GM23248 (cell line): ENCODE data around the gene CTNND2. TPM values are rescaled to one million over a fixed set of nuclear protein-coding genes. Genes with fewer than 3 reads are reported as not detected.
A peak's percentile ranks its signal among the peaks of the same experiment; 100 is the strongest.

ENCODE experiments used
- DNase-seq: peaks from one replicate; pipeline ENCODE4 v3.0.0-alpha.2; 2015
- H2AFZ ChIP-seq: fragments of 200-600 bp; sonication (generic); 2 replicates; pipeline ENCODE4 v1.6.1; 2016; ENCODE audit warnings: antibody characterized with exemption
- H3F3A ChIP-seq: fragments of 200-600 bp; sonication (generic); 2 replicates; pipeline ENCODE4 v1.6.1; 2016; ENCODE audit warnings: mild to moderate bottlenecking, antibody characterized with exemption, mixed run types; ENCODE audit not compliant: insufficient read depth
- H3K27ac ChIP-seq: fragments of 200-600 bp; sonication (generic); 2 replicates; pipeline ENCODE4 v1.5.1; 2016; ENCODE audit warnings: mild to moderate bottlenecking
- H3K27me3 ChIP-seq: fragments of 200-600 bp; sonication (generic); replicated peaks from 2 replicates; pipeline ENCODE4 v1.6.1; 2016; ENCODE audit warnings: mild to moderate bottlenecking; ENCODE audit not compliant: insufficient read depth
- H3K36me3 ChIP-seq: fragments of 200-600 bp; sonication (generic); 2 replicates; pipeline ENCODE4 v1.6.1; 2016; ENCODE audit warnings: low read depth, mild to moderate bottlenecking
- H3K4me1 ChIP-seq: fragments of 200-600 bp; sonication (generic); 2 replicates; pipeline ENCODE4 v1.6.1; 2016; ENCODE audit warnings: mild to moderate bottlenecking; ENCODE audit not compliant: insufficient read depth
- H3K4me2 ChIP-seq: fragments of 200-600 bp; sonication (generic); one replicate; pipeline ENCODE4 v1.6.1; 2016; ENCODE audit warnings: mild to moderate bottlenecking; ENCODE audit not compliant: unreplicated experiment
- H3K4me3 ChIP-seq: fragments of 200-600 bp; sonication (generic); 2 replicates; pipeline ENCODE4 v1.5.1; 2016; ENCODE audit warnings: mild to moderate bottlenecking
- H3K79me2 ChIP-seq: fragments of 200-600 bp; sonication (generic); 2 replicates; pipeline ENCODE4 v1.6.1; 2016; ENCODE audit warnings: mild to moderate bottlenecking; ENCODE audit not compliant: insufficient read depth
- H3K9ac ChIP-seq: fragments of 200-600 bp; sonication (generic); 2 replicates; pipeline ENCODE4 v1.6.1; 2016; ENCODE audit warnings: mild to moderate bottlenecking
- H3K9me2 ChIP-seq: fragments of 200-600 bp; sonication (generic); 2 replicates; pipeline ENCODE4 v1.6.1; 2016; ENCODE audit warnings: mixed run types, mild to moderate bottlenecking, moderate library complexity; ENCODE audit not compliant: insufficient read depth
- H3K9me3 ChIP-seq: fragments of 200-600 bp; sonication (generic); one replicate; pipeline ENCODE4 v1.6.1; 2017; ENCODE audit warnings: low read depth
- H4K20me1 ChIP-seq: fragments of 200-600 bp; sonication (generic); 2 replicates; pipeline ENCODE4 v1.6.0; 2016; ENCODE audit not compliant: insufficient read depth
- EZH2 ChIP-seq: fragments of 200-600 bp; sonication (generic); IDR thresholded peaks from 2 replicates; pipeline ENCODE4 v1.6.1; 2018; ENCODE audit warnings: antibody characterized with exemption, mild to moderate bottlenecking; ENCODE audit not compliant: insufficient read depth, poor library complexity, severe bottlenecking
- EZH2phosphoT487 ChIP-seq: fragments of 200-600 bp; sonication (generic); IDR thresholded peaks from 2 replicates; pipeline ENCODE4 v1.6.1; 2018; ENCODE audit warnings: antibody characterized with exemption, moderate library complexity, mild to moderate bottlenecking, low read depth; ENCODE audit not compliant: insufficient read depth
- WGBS, 2 experiments: methylation state at CpG; one replicate each; pipeline ENCODE4 v1.1.6; 2015 to 2017; ENCODE audit warnings: low lambda C conversion rate in 2 of 2, low coverage in 1 of 2; ENCODE audit errors: missing lambda C conversion rate in 2 of 2; 5-methylcytosine and 5-hydroxymethylcytosine counted together
- in situ Hi-C: fragments of 300-500 bp; cut with MboI; formaldehyde crosslinking; loops from 2 replicates; pipeline ENCODE4 v1.15.0; 2020
- polyA plus RNA-seq: library from polyadenylated mRNA; unstranded; fragments of >200 nt; fragmentation: Nextera tagmentation; extraction: Ambion mirVana; gene quantifications from 2 replicates; pipeline ENCODE4 v1.2.1, GENCODE V29; 2016
- total RNA-seq: library from RNA; depleted of rRNA; stranded (reverse); fragments of >200 nt; shearing (Covaris generic); gene quantifications from 2 replicates; pipeline ENCODE4 v1.2.3, GENCODE V29; 2014

CTNND2 gene
- total and polyA plus RNA-seq, 2 experiments from 2014 or later = not detected

DNA sequence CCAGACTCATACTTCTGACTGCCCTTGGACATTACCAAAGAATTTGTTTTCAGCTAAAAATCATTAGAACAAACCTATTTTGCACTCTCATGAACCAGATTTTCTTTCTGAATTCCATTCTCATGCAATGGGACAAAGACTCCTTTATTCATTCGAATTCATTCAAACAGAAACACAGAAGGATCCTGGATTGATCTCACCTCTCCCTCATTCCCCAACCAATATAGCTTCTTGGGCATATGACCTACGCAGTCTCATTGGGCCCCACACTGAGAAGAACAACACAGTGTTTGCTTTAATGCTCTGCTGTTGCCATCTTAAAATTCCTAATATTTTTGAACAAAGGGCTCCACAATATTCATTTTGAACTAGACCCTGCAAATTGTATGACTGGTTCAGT lies 392.4 kb downstream of the CTNND2 start:
- in situ Hi-C loops = no loop called here
- Histone ChIP-seq H3K9me2 (no peaks in the 10 kb centered on the region), H3K9ac (no peak overlapping the region), H3K4me2 (no peak overlapping the region), H4K20me1 (no peaks in the 10 kb centered on the region), H3K27ac (no peak overlapping the region), H3K27me3 (no peaks in the 10 kb centered on the region), H3K79me2 (no peaks in the 10 kb centered on the region), H3K36me3 (no peaks in the 10 kb centered on the region), H3F3A (no peaks in the 10 kb centered on the region), H2AFZ (no peak overlapping the region), H3K4me3 (no peak overlapping the region), H3K9me3 (no peaks in the 10 kb centered on the region), H3K4me1 (no peaks in the 10 kb centered on the region)
- 17 to 23% methylated on average over 2 of the region's 2 CpGs for WGBS, 2 experiments
- no peak for DNase-seq
- TF ChIP-seq EZH2phosphoT487 (no peak), EZH2 (no peak)

GRCh38 chr5:11510889-11511288 lies 393.4 kb downstream of the CTNND2 start:
- in situ Hi-C loops = no loop called here
- Histone ChIP-seq H3K9me2 (no peaks in the 10 kb centered on the region), H3K79me2 (no peaks in the 10 kb centered on the region), H2AFZ (no peak overlapping the region), H3K36me3 (no peaks in the 10 kb centered on the region), H3F3A (no peaks in the 10 kb centered on the region), H4K20me1 (no peaks in the 10 kb centered on the region), H3K27me3 (no peaks in the 10 kb centered on the region), H3K4me1 (no peaks in the 10 kb centered on the region), H3K4me3 (no peak overlapping the region), H3K9ac (no peak overlapping the region), H3K4me2 (no peak overlapping the region), H3K9me3 (no peaks in the 10 kb centered on the region), H3K27ac (no peak overlapping the region)
- TF ChIP-seq EZH2phosphoT487 = no peak
- no peak for TF ChIP-seq EZH2
- 44 to 47% methylated on average over 1 of the region's 1 CpG for WGBS, 2 experiments
- DNase-seq = no peak

- in situ Hi-C loops = no loop called here
- no peaks in the 10 kb centered on the region for H3F3A ChIP-seq
- no peaks in the 10 kb centered on the region for H3K9me3 ChIP-seq
- H3K27me3 ChIP-seq = no peaks in the 10 kb centered on the region
- H3K79me2 ChIP-seq = no peaks in the 10 kb centered on the region
- WGBS, 2 experiments = 15 to 23% methylated on average over 7 of the region's 7 CpGs
- no peaks in the 10 kb centered on the region for H3K9me2 ChIP-seq
- no peak overlapping the region for H2AFZ ChIP-seq
- no peaks in the 10 kb centered on the region for H3K36me3 ChIP-seq
- no peak overlapping the region for H3K27ac ChIP-seq
- no peak overlapping the region for H3K9ac ChIP-seq
- DNase-seq = no peak
- no peak overlapping the region for H3K4me2 ChIP-seq
- H3K4me3 ChIP-seq = no peak overlapping the region
- TF ChIP-seq EZH2phosphoT487 (no peak), EZH2 (no peak)
- H4K20me1 ChIP-seq = no peaks in the 10 kb centered on the region
- no peaks in the 10 kb centered on the region for H3K4me1 ChIP-seq
Observed at GRCh38 chr5:11509793-11510192, 394.5 kb downstream of the CTNND2 start.

DNA sequence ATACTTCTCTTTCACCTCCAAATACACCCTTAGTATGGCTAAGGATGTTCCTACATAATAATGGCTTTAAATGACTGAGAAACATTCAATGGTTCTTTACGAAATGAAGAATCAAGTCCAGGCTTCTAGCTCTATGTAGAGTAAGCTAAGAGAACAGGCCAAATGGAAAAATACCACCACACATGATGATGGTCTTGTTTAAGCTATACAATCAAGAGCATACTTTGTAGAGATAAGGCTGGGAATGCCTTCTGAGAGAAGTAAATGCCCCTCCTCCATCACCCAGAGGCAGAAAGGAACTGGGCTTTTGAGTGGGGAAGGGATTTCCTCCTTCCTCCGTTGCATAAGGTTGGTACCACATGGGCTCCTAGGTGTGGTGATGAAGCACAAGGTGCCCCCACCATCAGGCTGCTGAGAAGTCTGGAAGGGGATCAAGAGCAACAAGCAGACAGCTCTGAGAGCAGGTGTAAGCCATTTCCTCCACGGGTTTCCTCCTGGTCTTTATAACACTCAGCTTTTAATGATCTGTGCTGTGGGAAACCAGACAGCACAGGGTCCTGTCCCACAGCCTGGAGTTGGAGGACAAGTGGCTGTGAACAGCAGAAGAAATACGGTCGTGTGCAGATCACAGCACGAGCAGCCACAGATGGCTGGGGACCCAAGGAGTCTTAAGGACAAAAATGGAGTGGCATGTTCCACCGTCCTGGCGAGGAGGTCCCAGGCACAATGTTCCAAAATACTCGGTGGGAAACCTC lies 396.9 kb downstream of the CTNND2 start:
- H3K4me2 ChIP-seq = no peak overlapping the region
- H3K27ac ChIP-seq = no peak overlapping the region
- H3K79me2 ChIP-seq = no peaks in the 10 kb centered on the region
- in situ Hi-C loops = no loop called here
- no peaks in the 10 kb centered on the region for H3F3A ChIP-seq
- TF ChIP-seq EZH2phosphoT487 (no peak), EZH2 (no peak)
- no peaks in the 10 kb centered on the region for H3K4me1 ChIP-seq
- no peak overlapping the region for H3K9ac ChIP-seq
- H2AFZ ChIP-seq = no peak overlapping the region
- no peak overlapping the region for H3K4me3 ChIP-seq
- DNase-seq = no peak
- H3K27me3 ChIP-seq = no peaks in the 10 kb centered on the region
- 11 to 12% methylated on average over 9 of the region's 9 CpGs for WGBS, 2 experiments
- no peaks in the 10 kb centered on the region for H3K36me3 ChIP-seq
- no peaks in the 10 kb centered on the region for H4K20me1 ChIP-seq
- H3K9me2 ChIP-seq = no peaks in the 10 kb centered on the region
- H3K9me3 ChIP-seq = no peaks in the 10 kb centered on the region

GRCh38 chr5:11504886-11505193 lies 399.4 kb downstream of the CTNND2 start:
- Histone ChIP-seq H3K9ac (no peak overlapping the region), H4K20me1 (no peaks in the 10 kb centered on the region), H2AFZ (no peak overlapping the region), H3K36me3 (no peaks in the 10 kb centered on the region), H3K9me3 (no peaks in the 10 kb centered on the region), H3F3A (no peaks in the 10 kb centered on the region), H3K4me1 (no peaks in the 10 kb centered on the region), H3K79me2 (no peaks in the 10 kb centered on the region), H3K27ac (no peak overlapping the region), H3K4me2 (no peak overlapping the region), H3K27me3 (no peaks in the 10 kb centered on the region), H3K9me2 (no peaks in the 10 kb centered on the region), H3K4me3 (no peak overlapping the region)
- 19 to 30% methylated on average over 3 of the region's 3 CpGs for WGBS, 2 experiments
- in situ Hi-C loops = no loop called here
- peak; percentile 32 for DNase-seq
- TF ChIP-seq EZH2 (no peak), EZH2phosphoT487 (no peak)
